Central memory CD8-positive, alpha-beta T cell (primary cell): ENCODE data around the gene WDR76.

Experiments
- ATAC-seq: fragments of 150-1000 bp; cut with Tn5 transposase; replicated peaks from 2 replicates; pipeline ENCODE4 v1.10.0; 2022; ENCODE audit warnings: mild to moderate bottlenecking, moderate FRiP score, moderate number of reproducible peaks; ENCODE audit not compliant: poor library complexity, severe bottlenecking; ENCODE audit errors: extremely low read depth
- DNase-seq, 2 donors: peaks; one replicate each; pipeline ENCODE4 v3.0.0; 2021; ENCODE audit warnings: low spot score in 2 of 2
- H3K27ac Mint-ChIP-seq: one replicate; pipeline ENCODE4 v1.8.0; 2022; ENCODE audit warnings: low read depth, mild to moderate bottlenecking, moderate library complexity, mixed read lengths
- H3K27me3 Mint-ChIP-seq: one replicate; pipeline ENCODE4 v1.8.0; 2022; ENCODE audit warnings: mixed read lengths
- H3K36me3 Mint-ChIP-seq: one replicate; pipeline ENCODE4 v1.8.0; 2022; ENCODE audit warnings: mild to moderate bottlenecking, moderate library complexity, mixed read lengths; ENCODE audit not compliant: insufficient read depth
- H3K4me1 Mint-ChIP-seq: one replicate; pipeline ENCODE4 v1.8.0; 2022; ENCODE audit warnings: mixed read lengths
- H3K4me3 Mint-ChIP-seq: one replicate; pipeline ENCODE4 v1.8.0; 2022; ENCODE audit warnings: mild to moderate bottlenecking, moderate library complexity, mixed read lengths
- H3K9me3 Mint-ChIP-seq: one replicate; pipeline ENCODE4 v1.8.0; 2022; ENCODE audit warnings: mixed read lengths

Gene WDR76

GRCh38 chr15:43912208-43912607 is 85.4 kb downstream of the WDR76 start:
- H3K36me3 Mint-ChIP-seq: peaks cover 2% of the 10 kb centered on the region
- H3K9me3 Mint-ChIP-seq: no peaks in the 10 kb centered on the region
- no peak for ATAC-seq
- H3K4me1 Mint-ChIP-seq: no peaks in the 10 kb centered on the region
- H3K27ac Mint-ChIP-seq: no peak overlapping the region
- no peaks in the 10 kb centered on the region for H3K27me3 Mint-ChIP-seq
- H3K4me3 Mint-ChIP-seq: no peak overlapping the region
- no peak for DNase-seq

- DNase-seq (no peak), ATAC-seq (no peak)
- H3K4me3 Mint-ChIP-seq: no peak overlapping the region
- H3K27ac Mint-ChIP-seq: no peak overlapping the region
- H3K4me1 Mint-ChIP-seq: no peaks in the 10 kb centered on the region
- H3K27me3 Mint-ChIP-seq: no peaks in the 10 kb centered on the region
- H3K36me3 Mint-ChIP-seq: peaks cover 2% of the 10 kb centered on the region
- no peaks in the 10 kb centered on the region for H3K9me3 Mint-ChIP-seq
These were observed 86.4 kb downstream of the WDR76 start for GRCh38 chr15:43913026-43913780.

GRCh38 chr15:43913941-43914340 is 87.1 kb downstream of the WDR76 start:
- no peak for ATAC-seq
- Mint-ChIP-seq H3K4me1 (no peaks in the 10 kb centered on the region), H3K36me3 (peaks cover 2% of the 10 kb centered on the region), H3K27me3 (no peaks in the 10 kb centered on the region), H3K27ac (no peak overlapping the region), H3K4me3 (no peak overlapping the region), H3K9me3 (no peaks in the 10 kb centered on the region)
- DNase-seq: no peak

GRCh38 chr15:43915631-43916325 is 89.0 kb downstream of the WDR76 start:
- ATAC-seq (no peak), DNase-seq (no peak)
- Mint-ChIP-seq H3K9me3 (no peaks in the 10 kb centered on the region), H3K4me1 (no peaks in the 10 kb centered on the region), H3K36me3 (peaks cover 2% of the 10 kb centered on the region), H3K4me3 (no peak overlapping the region), H3K27ac (no peak overlapping the region), H3K27me3 (no peaks in the 10 kb centered on the region)

- no peak overlapping the region for H3K27ac Mint-ChIP-seq
- DNase-seq: no peak
- ATAC-seq: no peak
- H3K36me3 Mint-ChIP-seq: peaks cover 2% of the 10 kb centered on the region
- H3K9me3 Mint-ChIP-seq: no peaks in the 10 kb centered on the region
- no peaks in the 10 kb centered on the region for H3K4me1 Mint-ChIP-seq
- H3K4me3 Mint-ChIP-seq: no peak overlapping the region
- H3K27me3 Mint-ChIP-seq: no peaks in the 10 kb centered on the region
These were observed 89.5 kb downstream of the WDR76 start for GRCh38 chr15:43916326-43916660.
